GM18507 (cell line): ENCODE measurements around the gene NR6A1.
"Not testable (repeated sequence)": the region's sequence is repeated elsewhere in the genome, so short reads cannot be mapped to it uniquely, and the experiment has no call there.

ENCODE experiments used
- DNase-seq: peaks from one replicate; pipeline ENCODE4 v3.0.0; 2011; ENCODE audit warnings: low read depth; ENCODE audit not compliant: insufficient read length; ENCODE audit errors: extremely low spot score
- FAIRE-seq: peaks from 2 replicates; lab custom pipeline; 2011; peaks lifted over from hg19 to GRCh38; lab: Jason Lieb, UNC

NR6A1 gene

GRCh38 chr9:124779368-124780059, 8.4 kb upstream of the NR6A1 start:
- DNase-seq (no peak), FAIRE-seq (no peak)

- no peak for FAIRE-seq
- no peak for DNase-seq
Measured at GRCh38 chr9:124778575-124779367, 7.7 kb upstream of the NR6A1 start.

- no peak for FAIRE-seq
- no peak for DNase-seq
Measured at GRCh38 chr9:124776954-124777648, 6.0 kb upstream of the NR6A1 start, which contains the start of gene OLFML2A. OLFML2A (plus strand) TSS chr9:124777133; CDS start chr9:124777271, 138 bp downstream.

GRCh38 chr9:124776618-124776953, 5.5 kb upstream of the NR6A1 start:
- no peak for DNase-seq
- no peak for FAIRE-seq

- peak; percentile 76 for DNase-seq
- peak; percentile 87 for FAIRE-seq
Measured at GRCh38 chr9:124774129-124774978, 3.2 kb upstream of the NR6A1 start.

GRCh38 chr9:124773473-124774128, 2.5 kb upstream of the NR6A1 start:
- FAIRE-seq: no peak
- DNase-seq: no peak

GRCh38 chr9:124772877-124773276, 1.8 kb upstream of the NR6A1 start:
- DNase-seq, FAIRE-seq: not testable (repeated sequence)

- FAIRE-seq (peak; percentile 21), DNase-seq (no peak)
Measured at GRCh38 chr9:124771867-124772679, 962 bp upstream of the NR6A1 start.

- DNase-seq (no peak), FAIRE-seq (no peak)
Measured at GRCh38 chr9:124770359-124771020, 621 bp downstream of the NR6A1 start.

- DNase-seq (no peak), FAIRE-seq (peak; percentile 21)
Measured at GRCh38 chr9:124769549-124770358, 1.4 kb downstream of the NR6A1 start.

- peak; percentile 38 for FAIRE-seq
- no peak for DNase-seq
Measured at GRCh38 chr9:124768750-124769548, 2.2 kb downstream of the NR6A1 start.

- DNase-seq: no peak
- FAIRE-seq: no peak
Measured at GRCh38 chr9:124768334-124768733, 2.8 kb downstream of the NR6A1 start.

GRCh38 chr9:124767821-124768220, 3.3 kb downstream of the NR6A1 start:
- FAIRE-seq: no peak
- DNase-seq: no peak

GRCh38 chr9:124766815-124767554, 4.1 kb downstream of the NR6A1 start:
- FAIRE-seq (no peak), DNase-seq (no peak)

GRCh38 chr9:124766326-124766725, 4.8 kb downstream of the NR6A1 start:
- FAIRE-seq: no peak
- no peak for DNase-seq

- DNase-seq (no peak), FAIRE-seq (no peak)
Measured at GRCh38 chr9:124765439-124765835, 5.7 kb downstream of the NR6A1 start.
